T-helper 9 cell (primary cell): ENCODE measurements around the gene ZNF143.

Experiments
- DNase-seq: peaks from one replicate; pipeline ENCODE4 v3.0.0-alpha.2; 2020

ZNF143 gene

DNA sequence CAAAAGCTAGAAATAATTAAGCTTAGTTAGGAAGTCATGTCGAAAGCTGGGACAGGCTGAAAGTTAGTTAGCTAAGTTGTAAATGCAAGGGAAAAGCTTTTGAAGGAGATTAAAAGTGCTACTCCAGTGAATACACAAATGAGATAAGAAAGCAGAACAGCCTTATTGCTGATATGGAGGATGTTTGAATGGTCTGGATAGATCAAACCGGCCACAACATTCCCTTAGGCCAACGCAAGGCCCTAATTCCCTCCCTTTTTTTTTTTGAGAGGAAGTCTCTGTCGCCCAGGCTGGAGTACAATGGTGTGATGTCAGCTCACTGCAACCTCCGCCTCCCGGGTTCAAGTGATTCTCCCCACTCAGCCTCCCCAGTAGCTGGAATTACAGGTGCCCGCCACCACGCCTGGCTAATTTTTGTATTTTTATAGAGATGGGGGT lies 89.4 kb downstream of the ZNF143 start:
- DNase-seq = no peak

DNA sequence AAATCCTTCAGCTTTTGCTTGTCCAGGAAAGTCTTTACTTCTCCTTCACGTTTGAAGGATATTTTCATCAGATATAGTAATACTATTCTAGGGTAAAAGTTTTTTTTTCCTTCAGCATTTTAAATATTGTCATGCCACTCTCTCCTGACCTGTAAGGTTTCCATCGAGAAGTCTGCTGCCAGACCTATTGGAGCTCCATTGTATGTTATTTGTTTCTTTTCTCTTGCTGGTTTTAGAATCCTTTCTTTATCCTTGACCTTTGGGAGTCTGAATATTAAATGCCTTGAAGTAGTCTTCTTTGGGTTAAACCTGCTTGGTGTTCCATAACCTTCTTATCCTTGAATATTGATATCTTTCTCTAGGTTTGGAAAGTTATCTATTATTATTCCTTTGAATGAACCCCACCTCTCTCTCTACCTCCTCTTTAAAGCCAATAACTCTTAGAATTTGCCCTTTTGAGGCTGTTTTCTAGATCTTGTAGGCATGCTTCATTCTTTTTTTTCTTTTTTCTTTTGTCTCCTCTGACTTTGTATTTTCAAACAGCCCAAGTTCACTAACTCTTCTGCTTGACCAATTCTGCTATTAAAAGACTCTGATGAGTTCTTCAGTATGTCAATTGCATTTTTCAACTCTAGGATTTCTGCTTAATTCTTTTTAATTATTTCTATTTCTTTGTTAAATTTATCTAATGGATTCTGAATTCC lies 100.6 kb downstream of the ZNF143 start:
- no peak for DNase-seq

DNA sequence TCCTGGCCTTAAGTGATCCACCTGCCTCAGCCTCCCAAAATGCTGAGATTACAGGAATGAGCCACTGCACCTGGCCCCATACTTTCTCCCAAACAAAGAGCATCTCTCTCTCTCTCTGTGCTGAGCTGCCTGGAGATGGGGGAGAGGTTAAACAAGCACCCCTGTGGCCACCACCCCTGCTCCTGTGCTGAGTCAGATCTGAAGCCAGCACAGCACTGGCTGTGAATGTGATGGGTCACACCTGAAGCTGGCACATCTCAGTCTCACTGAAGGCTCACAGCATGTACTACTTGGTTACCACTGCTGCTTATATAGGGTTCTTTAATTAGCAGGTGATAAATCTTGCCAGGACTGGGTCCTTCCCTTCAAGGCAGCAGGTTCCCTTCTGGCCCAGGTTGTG lies 101.9 kb downstream of the ZNF143 start:
- DNase-seq = no peak

DNA sequence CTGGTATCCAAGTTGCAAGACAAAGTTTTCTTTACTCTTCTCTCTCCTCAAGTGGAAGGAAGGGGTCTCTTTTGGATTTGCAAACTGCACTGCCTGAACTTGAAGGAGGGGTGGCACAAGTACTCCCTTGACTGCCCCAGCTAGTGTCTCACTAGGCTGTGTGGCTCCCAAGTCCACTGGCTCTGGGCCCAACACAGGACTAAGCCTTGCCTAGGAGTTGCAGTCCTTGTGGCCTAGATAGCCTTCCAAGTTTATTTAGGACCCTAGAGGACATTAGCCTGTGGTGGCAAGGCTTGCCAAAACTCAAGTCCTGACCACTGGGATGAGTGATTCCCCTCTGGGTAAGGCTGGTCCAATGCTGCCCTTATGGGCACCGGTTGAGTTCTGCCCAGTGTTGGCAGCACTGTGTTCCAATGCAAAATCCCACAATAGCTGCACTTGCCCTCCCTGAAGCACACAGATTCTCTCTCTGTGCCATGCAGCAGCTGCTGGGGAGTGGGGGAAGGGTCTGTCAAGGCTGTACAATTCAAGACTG lies 102.5 kb downstream of the ZNF143 start:
- no peak for DNase-seq

DNA sequence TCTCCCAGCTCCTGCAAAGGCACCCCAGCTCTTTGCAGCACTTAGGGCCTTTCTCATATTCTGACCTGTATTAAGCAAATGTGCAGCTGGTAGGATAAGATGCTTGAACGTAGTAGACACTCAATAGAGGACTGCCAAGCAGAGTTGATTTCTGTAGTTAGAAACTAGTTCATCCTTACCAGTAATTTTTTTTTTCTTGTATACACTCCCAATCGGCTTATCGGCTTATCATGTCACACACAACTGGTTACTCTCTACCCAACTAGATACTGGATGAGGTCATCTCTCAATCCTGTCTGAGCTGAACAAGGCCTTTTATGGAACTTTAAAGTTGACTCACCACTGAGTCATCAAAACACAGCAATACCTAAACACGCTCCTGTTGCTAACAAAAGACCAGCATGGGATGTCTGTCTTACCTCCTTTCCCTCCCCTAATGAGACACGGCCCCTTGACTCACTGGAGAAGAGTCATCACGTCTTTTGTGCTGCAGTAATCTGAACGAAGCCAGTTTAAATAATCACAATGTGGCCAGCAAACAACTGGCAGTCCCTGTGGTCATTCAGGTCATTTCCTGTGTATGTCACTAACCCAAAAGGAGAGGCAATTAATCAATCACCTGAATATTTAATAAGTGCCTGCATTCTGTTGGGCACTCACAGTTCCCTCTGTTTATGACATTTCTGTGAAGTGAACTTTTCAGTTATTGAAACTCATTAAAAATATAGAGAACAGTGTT lies 105.2 kb downstream of the ZNF143 start:
- DNase-seq = no peak

DNA sequence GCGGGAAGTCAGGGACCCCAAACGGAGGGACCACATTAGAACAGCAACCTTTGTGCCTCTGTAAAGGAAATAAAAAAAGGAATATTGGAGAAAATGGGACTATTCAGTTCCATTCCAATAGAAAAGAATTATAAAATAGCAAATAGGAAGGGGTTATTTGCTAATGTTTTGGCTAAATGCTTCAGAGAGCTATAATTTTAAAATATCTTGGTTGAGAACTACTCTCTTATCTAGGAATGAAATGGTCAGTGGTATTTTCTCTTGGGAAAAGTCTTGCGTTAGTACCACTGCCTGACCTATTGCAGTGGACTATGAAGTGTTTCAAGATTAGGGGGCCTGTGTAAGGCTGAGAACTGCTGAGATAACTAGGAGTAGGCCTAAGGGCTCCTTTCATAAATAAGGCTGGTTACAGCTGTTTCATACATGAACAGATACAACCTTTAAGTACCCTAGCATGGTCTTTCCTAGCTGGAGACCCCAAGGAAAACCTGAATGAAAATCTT lies 105.8 kb downstream of the ZNF143 start:
- no peak for DNase-seq

DNA sequence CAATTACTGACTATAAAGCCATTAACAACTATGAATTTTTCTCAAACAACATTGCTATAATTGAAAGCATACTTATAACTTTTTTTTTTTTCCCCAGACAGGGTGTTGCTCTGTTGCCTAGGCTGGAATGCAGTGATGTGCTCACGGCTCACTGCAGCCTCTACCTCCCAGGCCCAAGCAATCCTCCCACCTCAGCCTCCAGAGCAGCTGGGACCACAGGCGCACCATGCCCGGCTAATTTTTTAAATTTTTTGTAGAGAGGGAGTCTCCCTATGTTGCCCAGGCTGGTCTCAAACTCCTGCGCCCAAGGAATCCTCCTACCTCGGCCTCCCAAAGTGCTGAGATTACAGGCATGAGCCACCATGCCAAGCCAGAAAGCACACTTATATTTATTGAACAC lies 106.6 kb downstream of the ZNF143 start:
- DNase-seq = no peak

DNA sequence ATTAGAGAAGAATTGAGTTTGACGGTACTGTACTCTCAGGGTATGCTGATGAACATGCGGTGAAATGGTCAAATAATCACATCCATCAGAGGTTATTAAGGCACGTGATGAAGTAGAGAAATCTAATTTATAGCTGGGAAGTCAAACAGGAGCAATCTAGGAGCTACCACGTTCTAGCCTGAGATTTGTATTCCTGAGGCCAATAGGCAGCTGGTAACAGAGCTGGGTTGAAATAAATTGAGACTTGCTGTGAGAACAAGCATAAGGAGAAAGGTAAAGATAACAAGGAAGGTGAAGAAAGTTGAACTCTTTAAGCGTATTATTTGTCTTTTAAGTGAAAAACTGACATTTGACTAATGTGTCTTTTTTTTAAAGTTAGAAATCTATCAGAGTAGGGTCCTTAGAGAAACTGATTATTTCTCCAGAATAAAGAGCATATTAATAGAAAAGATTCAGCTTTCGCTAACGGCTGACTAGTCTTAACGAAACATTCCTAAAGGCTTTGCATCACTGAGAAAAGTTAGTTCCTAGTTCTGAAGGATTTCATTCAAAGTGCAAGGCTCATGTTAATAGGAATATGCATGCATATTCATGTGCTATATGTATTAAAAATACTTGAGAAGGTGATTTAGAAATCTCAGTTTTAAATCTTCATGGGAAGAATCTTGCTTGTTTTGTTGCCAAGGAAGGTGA lies 107.5 kb downstream of the ZNF143 start:
- no peak for DNase-seq

DNA sequence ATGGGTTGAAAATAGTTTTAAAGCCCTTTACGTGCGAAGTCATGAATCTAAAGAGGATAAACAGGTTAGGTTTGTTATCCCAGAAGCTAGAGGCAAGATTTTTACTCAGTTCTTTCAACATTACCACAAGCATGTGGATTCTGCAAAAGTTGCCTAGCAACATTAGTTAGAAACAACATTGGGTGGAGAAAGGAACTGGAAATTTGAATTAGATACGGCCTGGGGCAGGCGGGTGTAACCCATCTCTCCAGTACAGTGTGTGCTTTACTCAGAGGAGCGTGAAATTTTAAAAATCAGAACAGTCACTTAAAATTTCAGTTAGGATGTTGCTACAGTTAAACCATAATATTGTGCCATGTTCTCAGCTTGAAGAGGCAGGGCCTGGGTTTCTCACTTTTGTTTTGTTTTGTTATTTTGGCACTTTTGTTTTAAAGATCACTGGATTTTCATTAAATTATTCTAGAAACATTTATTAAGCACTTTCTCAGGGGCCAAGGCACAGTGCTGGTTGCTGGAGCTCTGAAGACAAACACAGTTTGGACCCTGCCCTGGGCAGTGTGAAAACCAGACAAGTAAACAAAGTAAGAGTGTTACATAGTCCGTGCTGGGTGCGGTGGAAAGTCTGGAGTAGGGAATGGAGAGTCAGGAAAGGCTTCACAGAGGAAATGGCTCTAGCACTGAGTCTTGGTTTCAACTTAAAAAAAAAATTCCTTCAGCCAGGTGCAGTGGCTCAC lies 108.2 kb downstream of the ZNF143 start:
- DNase-seq = no peak

DNA sequence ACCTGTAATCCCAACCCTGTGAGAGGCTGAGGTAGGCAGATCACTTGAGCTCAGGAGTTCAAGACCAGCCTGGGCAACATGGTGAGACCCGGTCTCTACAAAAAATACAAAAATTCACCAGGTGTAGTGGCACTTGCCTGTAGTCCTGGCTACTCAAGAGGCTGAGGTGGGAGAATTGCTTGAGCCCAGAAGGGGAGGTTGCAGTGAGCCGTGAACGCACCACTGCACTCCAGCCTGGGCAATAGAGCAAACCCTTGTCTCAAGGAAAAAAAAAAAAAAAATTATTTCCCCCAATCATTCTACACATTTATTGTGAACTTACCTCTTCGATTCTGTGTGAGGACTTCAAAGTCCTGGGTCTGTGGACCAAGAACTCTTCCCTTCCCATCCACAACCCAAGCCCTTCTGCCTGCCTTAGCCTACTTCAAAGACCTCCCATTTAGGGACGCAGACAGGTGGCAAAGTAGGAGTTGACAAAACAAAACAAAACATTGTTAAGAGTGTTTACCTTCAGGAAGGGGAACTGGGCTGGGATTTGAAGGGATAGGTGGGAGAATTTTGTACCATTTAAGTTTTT lies 108.9 kb downstream of the ZNF143 start:
- DNase-seq = no peak

DNA sequence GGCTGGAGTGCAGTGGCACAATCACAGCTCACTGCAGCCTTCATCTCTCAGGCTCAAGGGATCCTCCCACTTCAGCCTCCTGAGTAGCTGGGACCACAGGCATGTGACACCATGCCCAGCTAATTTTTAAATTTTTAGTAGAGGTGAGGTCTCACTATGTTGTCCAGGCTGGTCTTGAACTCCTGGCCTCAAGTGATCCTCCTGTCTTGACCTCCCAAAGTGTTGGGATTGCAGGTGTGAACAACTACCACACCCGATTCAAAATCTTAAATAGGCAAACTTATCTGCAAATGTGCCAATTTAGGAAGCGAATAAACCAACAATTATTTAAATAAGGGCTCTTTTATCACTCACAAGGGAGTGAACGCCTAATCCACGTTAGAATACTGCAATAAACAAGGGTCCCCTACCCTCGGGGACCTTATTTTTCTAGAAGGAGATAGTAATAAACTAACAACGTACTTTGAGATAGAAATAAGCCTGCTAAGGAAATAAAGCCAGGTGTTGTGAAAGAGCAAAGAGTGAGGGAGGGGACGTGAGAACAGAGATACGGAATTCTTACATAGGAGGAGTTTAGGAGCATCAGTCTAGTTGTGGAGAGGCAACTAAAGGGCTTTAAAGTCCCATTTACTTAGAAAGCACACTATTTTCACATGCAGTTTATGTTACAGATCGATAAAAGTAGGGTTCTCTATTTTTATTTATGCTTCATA lies 109.7 kb downstream of the ZNF143 start:
- no peak for DNase-seq

DNA sequence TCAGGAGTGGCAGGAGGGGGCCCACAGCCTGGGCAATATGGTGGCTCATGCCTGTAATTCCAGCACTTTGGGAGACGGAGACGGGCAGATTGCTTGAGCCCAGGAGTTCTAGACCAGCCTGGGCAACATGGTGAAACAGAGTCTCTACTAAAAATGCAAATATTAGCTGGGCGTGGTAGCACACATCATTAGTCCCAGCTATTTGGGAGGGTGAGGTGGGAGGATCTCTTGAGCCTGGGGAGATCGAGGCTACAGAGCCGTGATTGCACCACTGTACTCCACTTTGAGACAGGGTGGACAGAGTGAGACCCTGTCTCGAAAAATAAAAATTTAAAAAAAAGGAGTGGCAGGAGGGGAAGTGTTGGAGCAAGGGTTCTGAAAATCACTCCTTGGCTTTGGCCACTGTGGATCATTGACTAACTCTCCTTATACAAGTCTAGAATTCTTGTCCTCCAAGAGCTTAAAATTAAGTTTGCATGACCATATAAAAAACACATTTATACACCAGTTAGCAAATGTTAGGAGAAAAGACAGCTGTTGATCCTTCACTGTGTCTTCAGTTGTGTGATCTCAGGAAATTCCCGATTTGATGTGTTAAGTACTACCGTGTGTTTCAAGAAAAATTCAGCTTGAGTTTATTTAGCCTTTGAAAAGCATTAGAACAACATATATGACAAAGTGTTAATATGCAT lies 110.4 kb downstream of the ZNF143 start:
- no peak for DNase-seq

DNA sequence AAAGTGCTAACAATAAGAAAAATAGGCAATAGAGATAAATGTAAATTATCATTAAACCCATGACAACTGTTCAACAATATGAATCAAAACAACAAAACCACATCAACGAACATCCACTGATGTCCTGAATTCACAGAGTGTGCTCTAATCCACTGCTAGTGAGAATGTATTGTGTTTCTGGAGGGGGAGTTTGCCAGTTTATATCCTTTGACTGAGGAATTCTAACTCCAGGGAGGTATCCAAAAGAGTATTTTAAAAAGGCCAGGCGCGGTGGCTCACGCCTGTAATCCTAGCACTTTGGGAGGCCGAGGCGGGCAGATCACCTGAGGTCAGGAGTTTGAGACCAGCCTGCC lies 110.9 kb downstream of the ZNF143 start:
- DNase-seq = no peak

DNA sequence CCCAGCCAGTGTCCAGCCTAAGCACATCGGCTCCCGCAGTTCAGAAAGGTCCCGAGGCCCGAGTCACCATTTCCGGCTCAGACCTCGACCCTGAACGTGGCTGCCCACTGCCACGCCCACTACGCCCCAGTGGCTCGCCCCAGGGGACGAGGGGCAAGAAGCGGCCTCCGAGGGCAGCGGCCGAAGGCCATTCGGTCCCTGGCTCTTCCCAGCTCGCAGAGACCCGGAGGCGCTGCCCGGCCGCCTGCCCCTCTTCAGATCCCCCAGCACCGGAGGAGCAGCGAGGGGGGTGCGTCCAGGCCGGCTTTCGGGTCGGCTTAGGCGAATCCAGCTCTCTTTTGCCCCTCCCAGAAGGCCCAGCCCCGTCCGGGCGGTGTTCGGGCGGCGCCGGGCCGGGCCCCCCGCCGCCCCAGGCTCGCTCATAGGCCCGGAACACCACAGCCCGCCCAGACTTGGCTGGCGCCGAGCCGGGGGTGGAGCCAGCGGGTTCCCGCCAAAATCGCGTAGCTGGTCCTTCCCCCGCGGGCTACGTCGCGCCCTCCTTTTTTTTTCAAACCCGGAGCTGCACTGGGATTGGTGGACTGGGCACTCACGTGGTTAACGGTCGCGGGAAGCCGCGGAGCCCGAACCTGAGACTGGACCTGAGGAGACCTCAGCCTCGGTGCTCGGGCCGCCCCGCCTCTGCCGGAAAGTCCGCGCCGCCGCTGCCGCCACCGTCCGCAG lies 112.4 kb downstream of the ZNF143 start, which contains the start of gene WEE1:
TSS of gene WEE1 (plus strand) at position 619 of the 723 bp plus-strand sequence. CDS start 264 bp downstream, outside the sequence.
- DNase-seq = peak; percentile 91

DNA sequence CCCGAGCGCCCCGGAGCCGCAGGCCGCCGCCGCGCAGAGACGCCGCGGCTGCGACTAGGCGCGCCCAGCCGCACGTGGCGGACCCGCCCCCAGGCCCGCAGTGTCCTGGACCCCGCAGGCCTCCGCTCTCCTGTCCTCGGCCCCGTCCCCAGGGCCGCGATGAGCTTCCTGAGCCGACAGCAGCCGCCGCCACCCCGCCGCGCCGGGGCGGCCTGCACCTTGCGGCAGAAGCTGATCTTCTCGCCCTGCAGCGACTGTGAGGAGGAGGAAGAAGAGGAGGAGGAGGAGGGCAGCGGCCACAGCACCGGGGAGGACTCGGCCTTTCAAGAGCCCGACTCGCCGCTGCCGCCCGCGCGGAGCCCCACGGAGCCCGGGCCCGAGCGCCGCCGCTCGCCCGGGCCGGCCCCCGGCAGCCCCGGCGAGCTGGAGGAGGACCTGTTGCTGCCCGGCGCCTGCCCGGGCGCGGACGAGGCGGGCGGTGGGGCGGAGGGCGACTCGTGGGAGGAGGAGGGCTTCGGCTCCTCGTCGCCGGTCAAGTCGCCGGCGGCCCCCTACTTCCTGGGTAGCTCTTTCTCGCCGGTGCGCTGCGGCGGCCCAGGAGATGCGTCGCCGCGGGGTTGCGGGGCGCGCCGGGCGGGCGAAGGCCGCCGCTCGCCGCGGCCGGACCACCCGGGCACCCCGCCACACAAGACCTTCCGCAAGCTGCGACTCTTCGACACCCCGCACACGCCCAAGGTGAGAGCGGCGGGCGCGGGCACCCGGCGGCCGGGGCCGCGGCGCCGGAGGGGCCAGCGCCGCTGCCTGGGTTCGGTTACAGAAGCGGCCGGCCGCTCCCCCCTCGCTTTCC lies 113.2 kb downstream of the ZNF143 start:
- peak; percentile 8 for DNase-seq

DNA sequence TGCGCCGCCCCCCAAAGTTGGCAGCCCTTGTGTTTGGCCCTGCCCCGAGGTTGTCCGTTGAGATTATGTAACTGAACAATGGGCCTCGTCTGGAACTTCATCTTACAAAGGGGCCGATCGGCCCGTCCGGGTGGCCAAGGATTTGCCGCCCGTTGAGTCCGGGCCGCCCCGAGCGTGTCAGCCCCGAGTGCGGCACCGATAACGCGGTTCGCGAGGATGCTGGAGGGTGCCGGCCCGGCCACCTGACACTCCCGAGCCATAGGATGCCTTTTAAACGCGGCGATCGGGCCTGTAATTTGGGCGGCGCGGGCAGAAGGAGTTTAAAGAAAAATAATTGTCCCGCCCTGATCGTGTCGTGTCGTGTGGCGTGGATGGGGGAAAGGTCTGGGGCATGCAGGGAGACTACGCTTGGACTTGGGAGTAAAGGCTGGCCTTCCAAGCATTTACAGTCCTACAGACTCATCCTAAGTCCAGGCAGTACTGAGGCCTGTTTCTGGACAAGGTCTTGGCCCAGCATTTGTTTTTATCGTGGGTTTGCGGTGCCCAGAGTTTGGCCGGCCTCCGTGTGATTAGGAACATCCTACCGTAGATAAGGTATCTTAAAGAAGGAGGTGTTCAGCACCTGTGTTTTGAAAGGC lies 113.9 kb downstream of the ZNF143 start:
- DNase-seq = peak; percentile 15

DNA sequence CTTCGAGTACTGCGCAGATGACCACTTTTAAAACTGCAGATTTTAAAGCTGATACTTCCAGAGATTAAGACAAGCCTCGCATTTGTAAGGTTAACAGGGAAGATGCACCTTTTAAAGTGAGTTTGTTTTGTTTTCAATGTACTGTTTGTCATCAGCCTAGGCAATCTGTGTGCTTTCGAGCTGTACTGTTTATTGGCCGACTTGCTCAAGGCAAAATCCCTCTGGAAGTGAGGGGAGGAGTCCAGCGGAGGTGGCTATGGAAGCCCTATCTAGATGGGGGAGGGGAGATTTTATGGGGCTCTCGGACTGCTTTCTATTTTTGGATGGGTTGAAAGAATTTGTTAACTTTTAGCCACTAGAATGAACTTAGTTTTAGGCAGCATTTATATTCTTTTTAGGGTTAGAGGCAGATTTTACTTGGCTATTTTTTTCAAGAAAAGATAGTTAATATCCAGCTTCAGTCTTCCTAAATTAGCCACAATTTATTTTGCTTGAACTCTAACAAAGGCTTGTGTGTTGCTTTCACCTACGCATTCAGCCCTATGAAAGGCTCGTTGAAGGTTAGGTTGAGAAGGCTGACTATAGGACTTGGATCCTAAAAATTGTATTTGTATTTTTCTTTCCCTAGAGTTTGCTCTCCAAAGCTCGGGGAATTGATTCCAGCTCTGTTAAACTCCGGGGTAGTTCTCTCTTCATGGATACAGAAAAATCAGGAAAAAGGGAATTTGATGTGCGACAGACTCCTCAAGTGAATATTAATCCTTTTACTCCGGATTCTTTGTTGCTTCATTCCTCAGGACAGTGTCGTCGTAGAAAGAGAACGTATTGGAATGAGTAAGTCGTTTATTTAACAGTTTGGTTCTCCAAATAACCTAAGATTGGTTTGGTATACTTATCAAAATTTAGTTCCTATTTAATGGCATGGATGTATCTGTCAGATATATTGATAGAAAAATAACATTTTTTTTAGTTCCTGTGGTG lies 114.7 kb downstream of the ZNF143 start:
- no peak for DNase-seq
